HEK293 (cell line): ENCODE results near the gene NCCRP1.
A peak's percentile ranks its signal among the peaks of the same experiment; 100 is the strongest.

Experiments used
- CTCF ChIA-PET: fragments of 350-600 bp; formaldehyde crosslinking; extraction: SDS; loops from one replicate; lab custom pipeline; 2021; ENCODE audit warnings: antibody characterized with exemption; lab: Yijun Ruan, JAX
- POLR2A ChIA-PET: fragments of 300-600 bp; formaldehyde crosslinking; extraction: SDS; loops from one replicate; lab custom pipeline; 2020; ENCODE audit warnings: antibody characterized with exemption, inconsistent platforms; lab: Yijun Ruan, JAX
- H3K27ac ChIP-seq: fragments of 200-500 bp; sonication (Bioruptor generic); 2 replicates; pipeline ENCODE4 v1.5.1; 2014; ENCODE audit warnings: low read depth, low read length, control low read depth, inconsistent platforms; ENCODE audit errors: extremely low read depth
- H3K36me3 ChIP-seq, 2 experiments: fragments of 200-500 bp in 1 of 2; sonication (Bioruptor generic) in 1 of 2; 1 replicate in 1 of 2; 2 replicates in 1 of 2; pipeline ENCODE4 v1.5.1; 2014 to 2017; ENCODE audit warnings: inconsistent platforms in 2 of 2, low read length in 2 of 2; ENCODE audit not compliant: control insufficient read depth in 2 of 2, insufficient read depth in 1 of 2
- H3K4me1 ChIP-seq: fragments of 200-500 bp; sonication (Bioruptor generic); 2 replicates; pipeline ENCODE4 v1.5.1; 2014; ENCODE audit warnings: mild to moderate bottlenecking, low read length, inconsistent platforms; ENCODE audit not compliant: control insufficient read depth, insufficient read depth
- H3K4me3 ChIP-seq: 2 replicates; pipeline ENCODE4 v1.5.1; 2011; ENCODE audit warnings: low read depth, mild to moderate bottlenecking, control low read depth, low read length, moderate library complexity
- H3K9me3 ChIP-seq: fragments of 200-500 bp; sonication (Bioruptor generic); 2 replicates; pipeline ENCODE4 v1.5.1; 2014; ENCODE audit warnings: low read depth, low read length, inconsistent platforms; ENCODE audit not compliant: control insufficient read depth, insufficient read depth
- BCL11A ChIP-seq: fragments of 450-650 bp; formaldehyde crosslinking; IDR thresholded peaks from 2 replicates; pipeline ENCODE4 v1.5.1; 2016; ENCODE audit warnings: low read depth, missing biosample characterization, missing genetic modification characterization
- HOXA7 ChIP-seq: sonication (generic); formaldehyde crosslinking; IDR thresholded peaks from 2 replicates; pipeline ENCODE4 v1.8.1; 2022; ENCODE audit warnings: missing genetic modification reagents, borderline replicate concordance
- IKZF3 ChIP-seq: fragments of 450-650 bp; IDR thresholded peaks from 2 replicates; pipeline ENCODE4 v1.5.0; 2018; ENCODE audit warnings: missing biosample characterization, mild to moderate bottlenecking, missing genetic modification characterization, moderate library complexity
- KLF10 ChIP-seq: fragments of 450-650 bp; IDR thresholded peaks from 2 replicates; pipeline ENCODE4 v1.5.1; 2018; ENCODE audit warnings: missing biosample characterization, mild to moderate bottlenecking, missing genetic modification characterization
- YY2 ChIP-seq: fragments of 450-650 bp; formaldehyde crosslinking; IDR thresholded peaks from 2 replicates; pipeline ENCODE4 v1.5.1; 2016; ENCODE audit warnings: missing biosample characterization, missing genetic modification characterization
- ZFHX2 ChIP-seq: fragments of 450-650 bp; formaldehyde crosslinking; conservative IDR thresholded peaks from 2 replicates; pipeline ENCODE4 v1.5.1; 2016; ENCODE audit warnings: missing biosample characterization, missing genetic modification characterization
- ZNF121 ChIP-seq: fragments of 450-650 bp; formaldehyde crosslinking; IDR thresholded peaks from 2 replicates; pipeline ENCODE4 v1.5.1; 2016; ENCODE audit warnings: missing biosample characterization, missing genetic modification characterization
- ZNF140 ChIP-seq: fragments of 450-650 bp; formaldehyde crosslinking; IDR thresholded peaks from 2 replicates; pipeline ENCODE4 v1.5.1; 2016; ENCODE audit warnings: missing biosample characterization, missing genetic modification characterization
- ZNF169 ChIP-seq: fragments of 450-650 bp; formaldehyde crosslinking; IDR thresholded peaks from 2 replicates; pipeline ENCODE4 v1.5.1; 2016; ENCODE audit warnings: missing biosample characterization, missing genetic modification characterization
- ZNF184 ChIP-seq: fragments of 450-650 bp; IDR thresholded peaks from 2 replicates; pipeline ENCODE4 v1.5.1; 2018; ENCODE audit warnings: missing biosample characterization, mild to moderate bottlenecking, missing genetic modification characterization
- ZNF19 ChIP-seq: fragments of 450-650 bp; formaldehyde crosslinking; IDR thresholded peaks from 2 replicates; pipeline ENCODE4; 2016; ENCODE audit warnings: missing biosample characterization, missing genetic modification characterization, low read depth
- ZNF239 ChIP-seq: fragments of 450-650 bp; formaldehyde crosslinking; IDR thresholded peaks from 2 replicates; pipeline ENCODE4 v1.5.1; 2016; ENCODE audit warnings: missing biosample characterization, missing genetic modification characterization
- ZNF24 ChIP-seq: fragments of 450-650 bp; formaldehyde crosslinking; IDR thresholded peaks from 2 replicates; pipeline ENCODE4 v1.5.1; 2016; ENCODE audit warnings: missing biosample characterization, missing genetic modification characterization
- ZNF274 ChIP-seq, 2 experiments: fragments of 200-500 bp in 1 of 2; fragments of 450-650 bp in 1 of 2; sonication (Bioruptor generic) in 1 of 2; formaldehyde crosslinking in 1 of 2; IDR thresholded peaks; 2 replicates each; pipeline versions ENCODE4 v1.5.1 to v1.6.1; 2014 to 2016; ENCODE audit warnings: borderline replicate concordance in 1 of 2, inconsistent platforms in 1 of 2, low read length in 1 of 2, missing biosample characterization in 1 of 2, missing genetic modification characterization in 1 of 2
- ZNF350 ChIP-seq: fragments of 450-650 bp; formaldehyde crosslinking; IDR thresholded peaks from 2 replicates; pipeline ENCODE4 v1.5.0; 2017; ENCODE audit warnings: missing biosample characterization, mild to moderate bottlenecking, missing genetic modification characterization
- ZNF366 ChIP-seq: fragments of 450-650 bp; formaldehyde crosslinking; conservative IDR thresholded peaks from 2 replicates; pipeline ENCODE4 v1.5.1; 2016; ENCODE audit warnings: missing biosample characterization, missing genetic modification characterization
- ZNF510 ChIP-seq: fragments of 450-650 bp; formaldehyde crosslinking; IDR thresholded peaks from 2 replicates; pipeline ENCODE4 v1.5.1; 2018; ENCODE audit warnings: mild to moderate bottlenecking, missing genetic modification characterization, missing biosample characterization; ENCODE audit not compliant: insufficient replicate concordance
- ZNF692 ChIP-seq: fragments of 450-650 bp; formaldehyde crosslinking; IDR thresholded peaks from 2 replicates; pipeline ENCODE4 v1.5.1; 2016; ENCODE audit warnings: missing biosample characterization, missing genetic modification characterization
- ZNF76 ChIP-seq: fragments of 450-650 bp; formaldehyde crosslinking; IDR thresholded peaks from 2 replicates; pipeline ENCODE4; 2016; ENCODE audit warnings: low read depth, missing biosample characterization, missing genetic modification characterization, borderline replicate concordance
- ZNF830 ChIP-seq: fragments of 450-650 bp; IDR thresholded peaks from 2 replicates; pipeline ENCODE4 v1.5.0; 2018; ENCODE audit warnings: missing biosample characterization, missing genetic modification characterization, low read depth, mild to moderate bottlenecking, moderate library complexity
- ZSCAN18 ChIP-seq: fragments of 450-650 bp; formaldehyde crosslinking; IDR thresholded peaks from 2 replicates; pipeline ENCODE4 v1.5.1; 2016; ENCODE audit warnings: missing biosample characterization, missing genetic modification characterization
- ZXDB ChIP-seq: fragments of 450-650 bp; formaldehyde crosslinking; IDR thresholded peaks from 2 replicates; pipeline ENCODE4 v1.5.1; 2016; ENCODE audit warnings: missing biosample characterization, missing genetic modification characterization
- TF ChIP-seq, protein P1 (sequence below): fragments of 450-650 bp; formaldehyde crosslinking; IDR thresholded peaks from 2 replicates; pipeline ENCODE4 v1.5.1; 2017; ENCODE audit warnings: missing biosample characterization, missing genetic modification characterization
- TF ChIP-seq, protein P2 (sequence below): fragments of 450-650 bp; formaldehyde crosslinking; IDR thresholded peaks from 2 replicates; pipeline ENCODE4 v1.5.1; 2016; ENCODE audit warnings: missing biosample characterization, missing genetic modification characterization, borderline replicate concordance
- TF ChIP-seq, protein P3 (sequence below): fragments of 450-650 bp; IDR thresholded peaks from 2 replicates; pipeline ENCODE4 v1.5.1; 2018; ENCODE audit warnings: missing biosample characterization, mild to moderate bottlenecking, missing genetic modification characterization

NCCRP1 gene

DNA sequence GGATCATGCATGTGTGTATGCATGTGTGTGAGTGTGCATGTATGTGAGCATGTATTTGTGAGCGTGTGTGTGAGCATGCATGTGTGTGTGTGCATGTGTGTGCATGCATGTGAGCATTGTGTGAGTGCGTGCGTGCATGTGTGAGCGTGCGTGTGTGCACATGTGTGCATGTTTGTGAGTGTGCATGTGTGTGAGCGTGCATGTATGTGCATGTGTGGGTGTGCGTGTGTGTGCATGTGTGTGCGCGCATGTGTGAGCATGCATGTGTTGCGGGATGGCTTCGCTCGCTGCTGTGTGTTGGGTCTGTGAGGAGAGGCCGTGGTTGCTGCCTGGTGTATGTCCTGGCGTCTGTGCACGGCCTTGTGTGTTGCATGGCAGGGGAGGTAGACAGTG, 38.8 kb upstream of the NCCRP1 start:
- ChIA-PET POLR2A (no interaction called here), CTCF (interaction anchor here (1.0 kb wide), 1 partner anchor 48 kb away, joined by 4 read pairs; no protein-coding TSS in a partner anchor)
- peaks cover 3 to 6% of the 10 kb centered on the region in 2 experiments; a peak in 2 of 3 replicates for H3K36me3 ChIP-seq
- no peaks in the 10 kb centered on the region for H3K9me3 ChIP-seq
- H3K27ac ChIP-seq = 0 out of 2 replicates have a peak overlapping the region, but pooled peaks have one; percentile 32
- H3K4me1 ChIP-seq = peaks cover 23% of the 10 kb centered on the region
- H3K4me3 ChIP-seq = no peak overlapping the region
- TF ChIP-seq, protein P1, sequence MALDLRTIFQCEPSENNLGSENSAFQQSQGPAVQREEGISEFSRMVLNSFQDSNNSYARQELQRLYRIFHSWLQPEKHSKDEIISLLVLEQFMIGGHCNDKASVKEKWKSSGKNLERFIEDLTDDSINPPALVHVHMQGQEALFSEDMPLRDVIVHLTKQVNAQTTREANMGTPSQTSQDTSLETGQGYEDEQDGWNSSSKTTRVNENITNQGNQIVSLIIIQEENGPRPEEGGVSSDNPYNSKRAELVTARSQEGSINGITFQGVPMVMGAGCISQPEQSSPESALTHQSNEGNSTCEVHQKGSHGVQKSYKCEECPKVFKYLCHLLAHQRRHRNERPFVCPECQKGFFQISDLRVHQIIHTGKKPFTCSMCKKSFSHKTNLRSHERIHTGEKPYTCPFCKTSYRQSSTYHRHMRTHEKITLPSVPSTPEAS (tag by site-specific recombination) = peak; percentile 97
- TF ChIP-seq ZNF76 (no peak), ZNF169 (tag by site-specific recombination) (0 out of 2 replicates have a peak, but pooled peaks have one; percentile 44), BCL11A (tag by site-specific recombination) (no peak), ZNF24 (no peak), YY2 (no peak), ZXDB (tag by site-specific recombination) (no peak), ZNF510 (no peak), ZNF692 (tag by site-specific recombination) (no peak), ZNF184 (tag by site-specific recombination) (no peak), ZNF140 (tag by site-specific recombination) (no peak), ZNF350 (tag by site-specific recombination) (no peak), ZNF366 (tag by site-specific recombination) (no peak), HOXA7 (CRISPR knock-in tag) (no peak), ZNF121 (no peak; the same call in 1 of the 2 replicates), ZNF19 (no peak), ZFHX2 (peak; percentile 62), ZSCAN18 (no peak), ZNF830 (no peak), ZNF274 (IDR thresholded peaks at IDR 0.05; ENCODE audit: low read length) (no peak), ZNF274 (tag by site-specific recombination; IDR thresholded peaks at IDR 0.05; ENCODE audit: borderline replicate concordance) (no peak), IKZF3 (tag by site-specific recombination) (no peak), ZNF239 (tag by site-specific recombination) (no peak), KLF10 (no peak)
- TF ChIP-seq, protein P2, sequence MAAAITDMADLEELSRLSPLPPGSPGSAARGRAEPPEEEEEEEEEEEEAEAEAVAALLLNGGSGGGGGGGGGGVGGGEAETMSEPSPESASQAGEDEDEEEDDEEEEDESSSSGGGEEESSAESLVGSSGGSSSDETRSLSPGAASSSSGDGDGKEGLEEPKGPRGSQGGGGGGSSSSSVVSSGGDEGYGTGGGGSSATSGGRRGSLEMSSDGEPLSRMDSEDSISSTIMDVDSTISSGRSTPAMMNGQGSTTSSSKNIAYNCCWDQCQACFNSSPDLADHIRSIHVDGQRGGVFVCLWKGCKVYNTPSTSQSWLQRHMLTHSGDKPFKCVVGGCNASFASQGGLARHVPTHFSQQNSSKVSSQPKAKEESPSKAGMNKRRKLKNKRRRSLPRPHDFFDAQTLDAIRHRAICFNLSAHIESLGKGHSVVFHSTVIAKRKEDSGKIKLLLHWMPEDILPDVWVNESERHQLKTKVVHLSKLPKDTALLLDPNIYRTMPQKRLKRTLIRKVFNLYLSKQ = no peak
- TF ChIP-seq, protein P3, sequence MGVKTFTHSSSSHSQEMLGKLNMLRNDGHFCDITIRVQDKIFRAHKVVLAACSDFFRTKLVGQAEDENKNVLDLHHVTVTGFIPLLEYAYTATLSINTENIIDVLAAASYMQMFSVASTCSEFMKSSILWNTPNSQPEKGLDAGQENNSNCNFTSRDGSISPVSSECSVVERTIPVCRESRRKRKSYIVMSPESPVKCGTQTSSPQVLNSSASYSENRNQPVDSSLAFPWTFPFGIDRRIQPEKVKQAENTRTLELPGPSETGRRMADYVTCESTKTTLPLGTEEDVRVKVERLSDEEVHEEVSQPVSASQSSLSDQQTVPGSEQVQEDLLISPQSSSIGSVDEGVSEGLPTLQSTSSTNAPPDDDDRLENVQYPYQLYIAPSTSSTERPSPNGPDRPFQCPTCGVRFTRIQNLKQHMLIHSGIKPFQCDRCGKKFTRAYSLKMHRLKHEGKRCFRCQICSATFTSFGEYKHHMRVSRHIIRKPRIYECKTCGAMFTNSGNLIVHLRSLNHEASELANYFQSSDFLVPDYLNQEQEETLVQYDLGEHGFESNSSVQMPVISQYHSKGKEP (tag by site-specific recombination) = no peak
